ENCODE results near the gene KLHL25.

KLHL25 gene

GRCh38 chr15:85717212-85717611 is 77.5 kb downstream of the KLHL25 start:
- Histone ChIP-seq H3K9me3 (ENCODE audit: control insufficient read depth, insufficient read depth, low read length) (no peaks in the 10 kb centered on the region), H3K36me3 (ENCODE audit: control insufficient read depth, low read length) (peaks cover 89% of the 10 kb centered on the region), H3K27me3 (ENCODE audit: control insufficient read depth, low read length) (no peaks in the 10 kb centered on the region), H4K20me1 (ENCODE audit: control insufficient read depth, insufficient read depth, low read depth, low read length) (no peaks in the 10 kb centered on the region), H3K79me2 (ENCODE audit: control insufficient read depth, low read length) (peaks cover 18% of the 10 kb centered on the region), H3K4me2 (ENCODE audit: low read length) (peak overlapping the region; percentile 72), H3F3A (ENCODE audit: control insufficient read depth, insufficient read depth) (peaks cover 31% of the 10 kb centered on the region), H3K9me2 (replicated peaks; ENCODE audit: control insufficient read depth, low read length) (no peaks in the 10 kb centered on the region), H3K4me1 (ENCODE audit: control insufficient read depth, low read length) (peaks cover 44% of the 10 kb centered on the region), H3K4me3 (ENCODE audit: low read length) (no peak overlapping the region), H3K27ac (ENCODE audit: low read depth, low read length) (peak overlapping the region; percentile 80)
- TF ChIP-seq, protein P1, sequence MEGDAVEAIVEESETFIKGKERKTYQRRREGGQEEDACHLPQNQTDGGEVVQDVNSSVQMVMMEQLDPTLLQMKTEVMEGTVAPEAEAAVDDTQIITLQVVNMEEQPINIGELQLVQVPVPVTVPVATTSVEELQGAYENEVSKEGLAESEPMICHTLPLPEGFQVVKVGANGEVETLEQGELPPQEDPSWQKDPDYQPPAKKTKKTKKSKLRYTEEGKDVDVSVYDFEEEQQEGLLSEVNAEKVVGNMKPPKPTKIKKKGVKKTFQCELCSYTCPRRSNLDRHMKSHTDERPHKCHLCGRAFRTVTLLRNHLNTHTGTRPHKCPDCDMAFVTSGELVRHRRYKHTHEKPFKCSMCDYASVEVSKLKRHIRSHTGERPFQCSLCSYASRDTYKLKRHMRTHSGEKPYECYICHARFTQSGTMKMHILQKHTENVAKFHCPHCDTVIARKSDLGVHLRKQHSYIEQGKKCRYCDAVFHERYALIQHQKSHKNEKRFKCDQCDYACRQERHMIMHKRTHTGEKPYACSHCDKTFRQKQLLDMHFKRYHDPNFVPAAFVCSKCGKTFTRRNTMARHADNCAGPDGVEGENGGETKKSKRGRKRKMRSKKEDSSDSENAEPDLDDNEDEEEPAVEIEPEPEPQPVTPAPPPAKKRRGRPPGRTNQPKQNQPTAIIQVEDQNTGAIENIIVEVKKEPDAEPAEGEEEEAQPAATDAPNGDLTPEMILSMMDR (IDR thresholded peaks at IDR 0.05; ENCODE audit: low read depth, low read length, poor library complexity, severe bottlenecking): no peak
- no peak for TF ChIP-seq EZH2phosphoT487 (IDR thresholded peaks at IDR 0.05; ENCODE audit: borderline replicate concordance, low read length)

DNA sequence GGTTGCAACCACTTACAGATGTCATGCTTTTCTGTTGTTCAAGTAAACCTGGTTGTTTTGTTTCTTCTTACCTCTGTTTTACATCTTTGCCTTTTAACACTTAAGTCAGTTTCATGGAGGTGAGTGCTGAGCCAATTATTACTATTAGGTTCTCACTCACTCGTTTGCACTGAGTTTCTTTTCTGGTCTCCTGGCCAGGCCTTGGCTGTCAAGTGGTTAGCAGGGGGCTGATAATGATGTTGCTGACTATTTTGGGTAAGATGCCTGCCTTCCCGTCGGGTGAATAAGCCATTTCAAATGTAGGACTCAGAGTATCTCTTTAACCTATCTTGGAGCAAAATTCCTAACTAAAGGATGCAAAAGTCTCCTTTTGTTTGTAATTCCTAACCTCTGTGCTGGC is 78.5 kb downstream of the KLHL25 start:
- H3F3A ChIP-seq (ENCODE audit: control insufficient read depth, insufficient read depth): peaks cover 32% of the 10 kb centered on the region

GRCh38 chr15:85711580-85712192 is 83.0 kb downstream of the KLHL25 start:
- TF ChIP-seq, protein P1 (IDR thresholded peaks at IDR 0.05; ENCODE audit: low read depth, low read length, poor library complexity, severe bottlenecking): no peak
- no peak for TF ChIP-seq EZH2phosphoT487 (IDR thresholded peaks at IDR 0.05; ENCODE audit: borderline replicate concordance, low read length)
- peaks cover 78% of the 10 kb centered on the region for H3K36me3 ChIP-seq (ENCODE audit: control insufficient read depth, low read length)
- H3K9me2 ChIP-seq (replicated peaks; ENCODE audit: control insufficient read depth, low read length): no peaks in the 10 kb centered on the region
- peaks cover 28% of the 10 kb centered on the region for H3K79me2 ChIP-seq (ENCODE audit: control insufficient read depth, low read length)
- no peak overlapping the region for H3K27ac ChIP-seq (ENCODE audit: low read depth, low read length)
- no peaks in the 10 kb centered on the region for H3K9me3 ChIP-seq (ENCODE audit: control insufficient read depth, insufficient read depth, low read length)
- H3K4me2 ChIP-seq (ENCODE audit: low read length): no peak overlapping the region
- H3F3A ChIP-seq (ENCODE audit: control insufficient read depth, insufficient read depth): peaks cover 28% of the 10 kb centered on the region
- no peak overlapping the region for H3K4me3 ChIP-seq (ENCODE audit: low read length)
- no peaks in the 10 kb centered on the region for H4K20me1 ChIP-seq (ENCODE audit: control insufficient read depth, insufficient read depth, low read depth, low read length)
- peaks cover 48% of the 10 kb centered on the region for H3K4me1 ChIP-seq (ENCODE audit: control insufficient read depth, low read length)
- H3K27me3 ChIP-seq (ENCODE audit: control insufficient read depth, low read length): no peaks in the 10 kb centered on the region

More for the DNA sequence above, 78.5 kb downstream of the KLHL25 start:
- Histone ChIP-seq H3K9me2 (replicated peaks; ENCODE audit: control insufficient read depth, low read length) (no peaks in the 10 kb centered on the region), H3K79me2 (ENCODE audit: control insufficient read depth, low read length) (peaks cover 18% of the 10 kb centered on the region), H3K27ac (ENCODE audit: low read depth, low read length) (peak overlapping the region; percentile 80), H3K36me3 (ENCODE audit: control insufficient read depth, low read length) (peaks cover 89% of the 10 kb centered on the region), H3K9me3 (ENCODE audit: control insufficient read depth, insufficient read depth, low read length) (no peaks in the 10 kb centered on the region), H3K4me1 (ENCODE audit: control insufficient read depth, low read length) (peaks cover 47% of the 10 kb centered on the region), H3K4me2 (ENCODE audit: low read length) (peak overlapping the region; percentile 72; the same call in 1 of the 2 replicates), H4K20me1 (ENCODE audit: control insufficient read depth, insufficient read depth, low read depth, low read length) (no peaks in the 10 kb centered on the region), H3K27me3 (ENCODE audit: control insufficient read depth, low read length) (no peaks in the 10 kb centered on the region), H3K4me3 (ENCODE audit: low read length) (no peak overlapping the region)
- no peak for TF ChIP-seq EZH2phosphoT487 (IDR thresholded peaks at IDR 0.05; ENCODE audit: borderline replicate concordance, low read length)
- TF ChIP-seq, protein P1 (IDR thresholded peaks at IDR 0.05; ENCODE audit: low read depth, low read length, poor library complexity, severe bottlenecking): no peak

All from DOHH2 (cell line).